Hepatocyte (in vitro differentiated cells): ENCODE results near the gene BIN1. TPM values are rescaled to one million over a fixed set of nuclear protein-coding genes. Genes with fewer than 3 reads are reported as not detected.
A peak's percentile ranks its signal among the peaks of the same experiment; 100 is the strongest.

Source experiments
- DNase-seq: peaks from one replicate; pipeline ENCODE4 v3.0.0-alpha.2; 2016; ENCODE audit warnings: low spot score
- H2AFZ ChIP-seq: fragments of 200-600 bp; sonication (generic); 2 replicates; pipeline ENCODE4 v1.6.0; 2016; ENCODE audit warnings: antibody characterized with exemption, mild to moderate bottlenecking
- H3K27ac ChIP-seq: fragments of 200-600 bp; sonication (generic); 2 replicates; pipeline ENCODE4 v1.5.1; 2016; ENCODE audit warnings: mild to moderate bottlenecking
- H3K27me3 ChIP-seq: fragments of 200-600 bp; sonication (generic); 2 replicates; pipeline ENCODE4 v1.6.1; 2016
- H3K36me3 ChIP-seq: fragments of 200-600 bp; sonication (generic); replicated peaks from 2 replicates; pipeline ENCODE4 v1.5.1; 2016; ENCODE audit warnings: low read depth; ENCODE audit not compliant: insufficient read depth
- H3K4me1 ChIP-seq: fragments of 200-600 bp; sonication (generic); 2 replicates; pipeline ENCODE4 v1.5.1; 2016; ENCODE audit warnings: mild to moderate bottlenecking, moderate library complexity; ENCODE audit not compliant: insufficient read depth
- H3K4me2 ChIP-seq: fragments of 200-600 bp; sonication (generic); 2 replicates; pipeline ENCODE4 v1.6.0; 2016
- H3K4me3 ChIP-seq: fragments of 200-600 bp; sonication (generic); 2 replicates; pipeline ENCODE4 v1.5.1; 2016; ENCODE audit warnings: mild to moderate bottlenecking
- H3K79me2 ChIP-seq: fragments of 200-600 bp; sonication (generic); 2 replicates; pipeline ENCODE4 v1.6.0; 2017; ENCODE audit warnings: mild to moderate bottlenecking
- H3K9me2 ChIP-seq: fragments of 200-600 bp; sonication (generic); replicated peaks from 2 replicates; pipeline ENCODE4 v1.6.0; 2017; ENCODE audit warnings: mild to moderate bottlenecking; ENCODE audit not compliant: insufficient read depth
- H3K9me3 ChIP-seq: fragments of 200-600 bp; sonication (generic); 2 replicates; pipeline ENCODE4 v1.5.1; 2016; ENCODE audit warnings: low read depth, mild to moderate bottlenecking
- H4K20me1 ChIP-seq: fragments of 200-600 bp; sonication (generic); 2 replicates; pipeline ENCODE4 v1.6.0; 2016; ENCODE audit warnings: mild to moderate bottlenecking; ENCODE audit not compliant: insufficient read depth, poor library complexity, severe bottlenecking
- CTCF ChIP-seq: fragments of 200-600 bp; sonication (generic); IDR thresholded peaks from 2 replicates; pipeline ENCODE4 v1.5.1; 2016; ENCODE audit warnings: antibody characterized with exemption, mild to moderate bottlenecking; ENCODE audit not compliant: poor library complexity
- EZH2 ChIP-seq: fragments of 200-600 bp; sonication (generic); IDR thresholded peaks from 2 replicates; pipeline ENCODE4 v1.6.1; 2016; ENCODE audit warnings: antibody characterized with exemption, mild to moderate bottlenecking, borderline replicate concordance
- EZH2phosphoT487 ChIP-seq: fragments of 200-600 bp; sonication (generic); IDR thresholded peaks from one replicate; pipeline ENCODE4 v1.6.1; 2018; ENCODE audit warnings: antibody characterized with exemption, mild to moderate bottlenecking, low read depth, moderate library complexity; ENCODE audit not compliant: unreplicated experiment, severe bottlenecking
- WGBS: methylation state at CpG from one replicate; pipeline ENCODE4 v1.1.6; 2016; ENCODE audit warnings: low lambda C conversion rate; ENCODE audit errors: missing lambda C conversion rate; 5-methylcytosine and 5-hydroxymethylcytosine counted together
- polyA plus RNA-seq: library from polyadenylated mRNA; unstranded; fragments of >200 nt; fragmentation: Nextera tagmentation; extraction: Ambion mirVana; gene quantifications from 2 replicates; pipeline ENCODE4 v1.2.1, GENCODE V29; 2016
- total RNA-seq: library from RNA; depleted of rRNA; stranded (reverse); fragments of >200 nt; gene quantifications from 2 replicates; pipeline ENCODE4 v1.2.3, GENCODE V29; 2014

BIN1 gene
- total and polyA plus RNA-seq, 2 experiments from 2014 or later: 109 to 113 TPM

- peaks cover 15% of the 10 kb centered on the region for H4K20me1 ChIP-seq
- no peaks in the 10 kb centered on the region for H3K27me3 ChIP-seq
- H3K9me2 ChIP-seq: no peaks in the 10 kb centered on the region
- no peaks in the 10 kb centered on the region for H3K36me3 ChIP-seq
- peaks cover 82% of the 10 kb centered on the region for H3K4me1 ChIP-seq
- H3K27ac ChIP-seq: peak overlapping the region; percentile 95
- peaks cover 86% of the 10 kb centered on the region for H3K79me2 ChIP-seq
- no peak overlapping the region for H3K4me3 ChIP-seq
- H3K4me2 ChIP-seq: peak overlapping the region; percentile 61
- DNase-seq: no peak
- H2AFZ ChIP-seq: no peak overlapping the region
- no peaks in the 10 kb centered on the region for H3K9me3 ChIP-seq
- 84% methylated on average over 24 of the region's 24 CpGs for WGBS
- no peak for TF ChIP-seq CTCF
- TF ChIP-seq EZH2: no peak
- no peak for TF ChIP-seq EZH2phosphoT487
Measured at GRCh38 chr2:127080938-127081755, 25.8 kb downstream of the BIN1 start.

- peaks cover 83% of the 10 kb centered on the region for H3K79me2 ChIP-seq
- no peaks in the 10 kb centered on the region for H3K27me3 ChIP-seq
- H3K36me3 ChIP-seq: no peaks in the 10 kb centered on the region
- peak; percentile 76 for DNase-seq
- H3K4me1 ChIP-seq: peaks cover 74% of the 10 kb centered on the region
- peak overlapping the region; percentile 95 for H3K27ac ChIP-seq
- H4K20me1 ChIP-seq: peaks cover 15% of the 10 kb centered on the region
- no peaks in the 10 kb centered on the region for H3K9me3 ChIP-seq
- TF ChIP-seq CTCF (no peak), EZH2 (no peak), EZH2phosphoT487 (no peak)
- no peak overlapping the region for H2AFZ ChIP-seq
- 53% methylated on average over 14 of the region's 14 CpGs for WGBS
- H3K4me3 ChIP-seq: no peak overlapping the region
- no peaks in the 10 kb centered on the region for H3K9me2 ChIP-seq
- peak overlapping the region; percentile 61 for H3K4me2 ChIP-seq
Measured at GRCh38 chr2:127080226-127080937, 26.6 kb downstream of the BIN1 start.

DNA sequence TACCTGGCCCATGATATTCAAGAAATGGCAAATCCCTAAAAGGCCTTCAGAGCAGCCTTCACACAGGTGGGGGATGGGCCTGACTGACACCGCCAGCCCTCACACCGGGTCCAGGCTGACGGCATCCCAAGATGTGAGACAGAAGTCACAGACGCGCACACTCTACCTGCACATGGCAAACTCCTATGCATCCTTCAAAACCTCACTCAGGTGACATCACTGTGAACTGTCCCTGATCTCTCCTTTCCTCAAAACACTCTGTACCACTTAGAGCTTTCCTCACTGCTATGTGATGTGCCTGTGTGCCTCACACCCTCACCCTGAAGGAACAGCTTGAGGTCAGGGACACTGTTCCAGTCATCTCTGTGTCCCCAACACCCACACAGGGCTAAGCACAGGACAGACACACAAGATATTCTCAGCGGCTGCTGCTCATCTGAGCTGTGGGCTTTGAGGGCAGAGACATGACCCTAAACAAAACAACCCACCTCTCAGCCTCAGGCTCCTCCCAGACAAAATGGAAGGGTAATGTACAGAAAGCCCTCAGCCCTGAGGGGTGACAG lies 27.5 kb downstream of the BIN1 start:
- Histone ChIP-seq H3K9me2 (no peaks in the 10 kb centered on the region), H3K4me3 (no peak overlapping the region), H3K79me2 (peaks cover 89% of the 10 kb centered on the region), H3K36me3 (no peaks in the 10 kb centered on the region), H3K4me1 (peaks cover 65% of the 10 kb centered on the region), H3K9me3 (no peaks in the 10 kb centered on the region), H3K27ac (peak overlapping the region; percentile 84), H3K4me2 (peak overlapping the region; percentile 9), H3K27me3 (no peaks in the 10 kb centered on the region), H4K20me1 (peaks cover 15% of the 10 kb centered on the region), H2AFZ (no peak overlapping the region)
- TF ChIP-seq CTCF: no peak
- TF ChIP-seq EZH2phosphoT487: no peak
- TF ChIP-seq EZH2: no peak
- no peak for DNase-seq
- 81% methylated on average over 6 of the region's 6 CpGs for WGBS
